Mucosa of descending colon (tissue), 3 donors: Measurements from ENCODE around the gene BACE1-AS. TPM values are rescaled to one million over a fixed set of nuclear protein-coding genes. Genes with fewer than 3 reads are reported as not detected.

Experiments
- ATAC-seq: fragments of 200-7000 bp; cut with Tn5 transposase; one replicate; pipeline ENCODE4 v1.9.1; 2020; ENCODE audit warnings: mild to moderate bottlenecking, moderate library complexity
- DNase-seq, 3 donors: peaks; one replicate each; pipeline ENCODE4 v3.0.0-alpha.2; 2020
- H3K36me3 ChIP-seq: fragments of 200-600 bp; one replicate; pipeline ENCODE4 v1.8.0; 2021; ENCODE audit warnings: low read depth, mild to moderate bottlenecking
- H3K4me1 ChIP-seq: fragments of 200-600 bp; one replicate; pipeline ENCODE4 v1.8.0; 2021; ENCODE audit warnings: low read depth, mild to moderate bottlenecking
- H3K4me3 ChIP-seq: fragments of 200-600 bp; one replicate; pipeline ENCODE4 v1.8.0; 2021; ENCODE audit warnings: mild to moderate bottlenecking
- H3K9me3 ChIP-seq: fragments of 200-600 bp; one replicate; pipeline ENCODE4 v1.8.0; 2021; ENCODE audit warnings: mild to moderate bottlenecking
- CTCF ChIP-seq: fragments of 200-600 bp; IDR thresholded peaks from one replicate; pipeline ENCODE4 v1.8.0; 2022; ENCODE audit warnings: antibody characterized with exemption, mild to moderate bottlenecking
- intact Hi-C, 2 donors: fragments of 100-400 bp; cut with DNase I in 1 of 2; cut with micrococcal nuclease in 1 of 2; formaldehyde crosslinking; loops; one replicate each; pipeline versions ENCODE4 v1.11.0 to v1.11.1; 2022; cut with DNase I, micrococcal nuclease
- total RNA-seq, 3 donors: library from RNA; stranded (reverse); fragmentation: NEBNext Ultra II Directional in 2 of 3; extraction: Animal tissue kit (Norgen Biotek cat#: 25700) in 2 of 3; gene quantifications; one replicate each; pipeline versions ENCODE4 v1.2.1 to v1.2.4, GENCODE V29; 2021 to 2023
- donor health status: DM: no; HTN: no; CAD: no; lungs with moderate emphysema.
- donor health status: DM: no; HTN: no; CAD: no.
- donor health status: DM: no; HTN: yes; CAD: no.

BACE1-AS gene
- total RNA-seq, 3 donors from 2014 or later, result 6.9 to 11.3 (median 7.4) TPM

- no peak for DNase-seq
- no peaks in the 10 kb centered on the region for H3K9me3 ChIP-seq
- ATAC-seq, result no peak
- TF ChIP-seq CTCF, result no peak
- no peaks in the 10 kb centered on the region for H3K36me3 ChIP-seq
- H3K4me3 ChIP-seq, result no peak overlapping the region
- H3K4me1 ChIP-seq, result no peaks in the 10 kb centered on the region
- intact Hi-C loops, result no loop called here
These were observed 9.6 kb downstream of the BACE1-AS start for GRCh38 chr11:117300773-117301172.

GRCh38 chr11:117302228-117302627, 11.1 kb downstream of the BACE1-AS start:
- Histone ChIP-seq H3K4me1 (no peaks in the 10 kb centered on the region), H3K9me3 (no peaks in the 10 kb centered on the region), H3K4me3 (no peak overlapping the region), H3K36me3 (no peaks in the 10 kb centered on the region)
- DNase-seq, result no peak
- TF ChIP-seq CTCF, result no peak
- intact Hi-C loops, result no loop called here
- ATAC-seq, result no peak

DNA sequence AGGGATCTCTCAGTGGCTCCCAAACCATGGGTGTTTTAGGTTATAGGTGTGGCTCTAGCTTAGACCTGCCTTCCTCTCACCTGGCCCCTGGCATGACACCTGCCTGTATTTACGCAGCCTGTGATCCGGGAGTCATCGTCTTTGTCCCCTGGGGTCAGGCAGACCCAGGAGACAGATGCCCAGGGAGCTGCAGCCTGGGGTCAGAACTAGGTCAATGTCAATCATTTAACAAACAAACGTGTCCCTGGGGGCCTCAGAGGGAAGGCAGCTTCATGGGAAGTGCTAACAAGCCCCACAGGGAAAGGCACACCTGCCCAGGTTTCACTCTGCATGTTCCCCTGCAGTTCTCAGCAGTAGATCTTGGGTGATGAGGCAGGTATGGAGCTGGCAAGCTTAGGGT, 12.0 kb downstream of the BACE1-AS start:
- Histone ChIP-seq H3K36me3 (no peaks in the 10 kb centered on the region), H3K9me3 (no peaks in the 10 kb centered on the region), H3K4me1 (no peaks in the 10 kb centered on the region), H3K4me3 (no peak overlapping the region)
- no peak for DNase-seq
- intact Hi-C loops, result no loop called here
- no peak for TF ChIP-seq CTCF
- no peak for ATAC-seq

DNA sequence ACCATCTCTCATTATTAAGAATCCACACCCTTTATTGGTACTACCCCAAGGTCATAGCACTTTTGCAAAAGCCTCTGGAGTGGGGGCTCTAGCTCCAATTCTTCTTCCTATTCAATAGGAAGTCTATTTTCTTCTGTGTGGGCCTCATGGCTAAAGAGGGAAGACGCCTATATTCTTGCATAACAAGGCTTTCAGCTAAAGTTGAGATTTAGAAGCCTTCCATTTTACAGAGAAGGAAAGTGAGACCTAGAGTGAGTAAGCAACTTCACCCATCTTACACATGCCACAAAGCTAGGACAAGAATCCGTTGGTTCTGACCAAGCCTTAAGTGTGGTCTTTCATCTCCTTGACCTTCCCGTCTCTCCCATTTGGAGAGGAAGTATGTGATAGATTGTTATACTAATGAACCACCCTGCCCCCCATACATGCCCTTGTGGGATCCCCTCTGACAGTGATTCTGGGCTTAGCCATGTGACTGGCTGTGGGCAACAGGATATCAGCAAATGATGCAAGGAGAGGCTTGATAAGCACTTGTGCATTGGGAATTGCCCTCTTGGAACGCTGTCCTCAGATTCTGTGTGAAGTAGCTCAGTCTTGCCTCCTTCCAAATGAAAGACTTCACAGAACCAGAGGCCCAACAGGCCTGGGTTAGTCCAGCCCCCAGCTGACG, 12.6 kb downstream of the BACE1-AS start:
- H3K4me3 ChIP-seq, result no peak overlapping the region
- no peak for ATAC-seq

GRCh38 chr11:117305145-117305544, 14.0 kb downstream of the BACE1-AS start:
- H3K9me3 ChIP-seq, result no peaks in the 10 kb centered on the region
- DNase-seq, result no peak
- intact Hi-C loops, result no loop called here
- ATAC-seq, result no peak
- H3K4me1 ChIP-seq, result no peaks in the 10 kb centered on the region
- no peak for TF ChIP-seq CTCF
- H3K4me3 ChIP-seq, result no peak overlapping the region
- no peaks in the 10 kb centered on the region for H3K36me3 ChIP-seq

More for the DNA sequence above, 12.6 kb downstream of the BACE1-AS start:
- DNase-seq, result no peak
- Histone ChIP-seq H3K36me3 (no peaks in the 10 kb centered on the region), H3K9me3 (no peaks in the 10 kb centered on the region), H3K4me1 (no peaks in the 10 kb centered on the region)
- intact Hi-C loops, result no loop called here
- no peak for TF ChIP-seq CTCF

GRCh38 chr11:117309310-117309709, 18.2 kb downstream of the BACE1-AS start:
- ATAC-seq (no peak), DNase-seq (no peak)
- intact Hi-C loops, result no loop called here
- Histone ChIP-seq H3K4me3 (no peak overlapping the region), H3K36me3 (no peaks in the 10 kb centered on the region), H3K9me3 (no peaks in the 10 kb centered on the region), H3K4me1 (no peaks in the 10 kb centered on the region)
- TF ChIP-seq CTCF, result no peak
